Caco-2 (cell line): ENCODE data around the gene HAUS5. TPM values are rescaled to one million over a fixed set of nuclear protein-coding genes. Genes with fewer than 3 reads are reported as not detected.

Source experiments
- BruUV-seq: library from RNA; stranded (reverse); fragments of 400-500 nt; replicated peaks from 2 replicates; lab custom pipeline; 2021; lab: Mats Ljungman, UMichigan
- CTCF ChIA-PET: fragments of 300-600 bp; sonication (Branson Sonifier 250); formaldehyde crosslinking; loops from one replicate; lab custom pipeline; 2022; ENCODE audit warnings: antibody characterized with exemption; lab: Charles Lee
- POLR2A ChIA-PET: fragments of 300-600 bp; sonication (Branson Sonifier 250); formaldehyde crosslinking; loops from one replicate; lab custom pipeline; 2022; ENCODE audit warnings: antibody characterized with exemption; lab: Charles Lee
- DNase-seq, 2 experiments: peaks; one replicate each; pipeline versions ENCODE4 v3.0.0 to v3.0.0-alpha.2; 2020 to 2022
- H3K27me3 ChIP-seq: replicated peaks from 2 replicates; pipeline ENCODE4 v1.6.0; 2011; ENCODE audit warnings: low read length; ENCODE audit not compliant: control insufficient read depth, insufficient read depth
- H3K36me3 ChIP-seq: 2 replicates; pipeline ENCODE4 v1.5.1; 2011; ENCODE audit warnings: low read length; ENCODE audit not compliant: control insufficient read depth, insufficient read depth
- H3K4me1 ChIP-seq: fragments of 250-450 bp; sonication (Bioruptor Pico); 2 replicates; pipeline ENCODE4 v1.5.1; 2020; ENCODE audit warnings: mild to moderate bottlenecking
- H3K4me3 ChIP-seq: 2 replicates; pipeline ENCODE4 v1.5.1; 2011; ENCODE audit warnings: low read depth, mild to moderate bottlenecking, control low read depth, low read length
- H3K9me3 ChIP-seq: fragments of 250-450 bp; sonication (Bioruptor Pico); 2 replicates; pipeline ENCODE4 v1.5.1; 2020; ENCODE audit warnings: mild to moderate bottlenecking, moderate library complexity
- H3K27ac Mint-ChIP-seq: one replicate; pipeline ENCODE4 v1.8.0; 2022; ENCODE audit warnings: mixed read lengths; ENCODE audit not compliant: unreplicated experiment
- H3K27me3 Mint-ChIP-seq: one replicate; pipeline ENCODE4 v1.8.0; 2022; ENCODE audit warnings: mixed read lengths; ENCODE audit not compliant: insufficient read depth, unreplicated experiment
- H3K36me3 Mint-ChIP-seq: one replicate; pipeline ENCODE4 v1.8.0; 2022; ENCODE audit warnings: mild to moderate bottlenecking, mixed read lengths; ENCODE audit not compliant: insufficient read depth, unreplicated experiment
- H3K4me1 Mint-ChIP-seq: one replicate; pipeline ENCODE4 v1.8.0; 2022; ENCODE audit warnings: low read depth, mixed read lengths; ENCODE audit not compliant: unreplicated experiment
- H3K4me3 Mint-ChIP-seq: one replicate; pipeline ENCODE4 v1.8.0; 2022; ENCODE audit warnings: mild to moderate bottlenecking, moderate library complexity, mixed read lengths; ENCODE audit not compliant: unreplicated experiment
- H3K9me3 Mint-ChIP-seq: one replicate; pipeline ENCODE4 v1.8.0; 2022; ENCODE audit warnings: mixed read lengths; ENCODE audit not compliant: unreplicated experiment
- intact Hi-C: fragments of 100-400 bp; cut with micrococcal nuclease; formaldehyde crosslinking; loops from one replicate; pipeline ENCODE4 v1.10.0; 2022; ENCODE audit not compliant: unreplicated experiment
- total RNA-seq: library from RNA; stranded (reverse); gene quantifications from 2 replicates; pipeline ENCODE4 v1.2.3, GENCODE V29; 2022
- TF ChIP-seq, protein P1 (sequence below), 2 experiments: fragments of 200-600 bp in 1 of 2; IDR thresholded peaks; 1 replicate in 1 of 2; 2 replicates in 1 of 2; pipeline versions ENCODE4 v1.5.1 to v1.8.0; 2011 to 2022; ENCODE audit warnings: antibody characterized with exemption in 1 of 2, control low read depth in 1 of 2, inconsistent platforms in 1 of 2, low read depth in 1 of 2, low read length in 1 of 2, mild to moderate bottlenecking in 1 of 2, moderate library complexity in 1 of 2; ENCODE audit not compliant: insufficient read depth in 1 of 2, severe bottlenecking in 1 of 2, unreplicated experiment in 1 of 2

The HAUS5 gene
- total RNA-seq, 1 experiment from 2014 or later: 27.9 TPM

DNA sequence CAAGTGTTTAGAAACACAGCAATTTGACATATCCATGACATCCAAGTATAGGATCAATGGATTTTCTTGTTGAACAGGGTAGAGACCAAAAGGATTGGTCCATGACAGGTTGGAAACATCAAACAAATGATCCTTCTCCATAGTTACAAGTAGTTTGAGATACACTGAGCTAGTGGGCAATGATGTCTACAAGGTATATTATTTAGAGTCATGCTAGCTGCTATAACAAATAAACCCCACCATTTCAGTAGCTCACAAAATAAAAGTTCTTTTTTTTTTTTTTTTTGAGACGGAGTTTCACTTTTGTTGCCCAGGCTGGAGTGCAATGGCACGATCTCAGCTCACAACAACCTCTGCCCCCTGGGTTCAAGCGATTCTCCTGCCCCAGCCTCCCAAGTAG is 4.9 kb upstream of the HAUS5 start:
- no peak overlapping the region for H3K4me3 ChIP-seq
- intact Hi-C loops: no loop called here
- Mint-ChIP-seq H3K4me3 (no peak overlapping the region), H3K27me3 (no peaks in the 10 kb centered on the region), H3K9me3 (peaks cover 29% of the 10 kb centered on the region), H3K36me3 (peaks cover 7% of the 10 kb centered on the region), H3K27ac (no peak overlapping the region), H3K4me1 (peaks cover 13% of the 10 kb centered on the region)
- no peaks in the 10 kb centered on the region for H3K36me3 ChIP-seq
- ChIA-PET POLR2A (no interaction called here), CTCF (interaction anchor here (0.6 kb wide), 1 partner anchor 80 kb away, joined by 3 read pairs; no protein-coding TSS in a partner anchor)
- peaks cover 21% of the 10 kb centered on the region for H3K9me3 ChIP-seq
- TF ChIP-seq, protein P1, sequence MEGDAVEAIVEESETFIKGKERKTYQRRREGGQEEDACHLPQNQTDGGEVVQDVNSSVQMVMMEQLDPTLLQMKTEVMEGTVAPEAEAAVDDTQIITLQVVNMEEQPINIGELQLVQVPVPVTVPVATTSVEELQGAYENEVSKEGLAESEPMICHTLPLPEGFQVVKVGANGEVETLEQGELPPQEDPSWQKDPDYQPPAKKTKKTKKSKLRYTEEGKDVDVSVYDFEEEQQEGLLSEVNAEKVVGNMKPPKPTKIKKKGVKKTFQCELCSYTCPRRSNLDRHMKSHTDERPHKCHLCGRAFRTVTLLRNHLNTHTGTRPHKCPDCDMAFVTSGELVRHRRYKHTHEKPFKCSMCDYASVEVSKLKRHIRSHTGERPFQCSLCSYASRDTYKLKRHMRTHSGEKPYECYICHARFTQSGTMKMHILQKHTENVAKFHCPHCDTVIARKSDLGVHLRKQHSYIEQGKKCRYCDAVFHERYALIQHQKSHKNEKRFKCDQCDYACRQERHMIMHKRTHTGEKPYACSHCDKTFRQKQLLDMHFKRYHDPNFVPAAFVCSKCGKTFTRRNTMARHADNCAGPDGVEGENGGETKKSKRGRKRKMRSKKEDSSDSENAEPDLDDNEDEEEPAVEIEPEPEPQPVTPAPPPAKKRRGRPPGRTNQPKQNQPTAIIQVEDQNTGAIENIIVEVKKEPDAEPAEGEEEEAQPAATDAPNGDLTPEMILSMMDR (IDR thresholded peaks at IDR 0.05; ENCODE audit: insufficient read depth in 1 of 2, low read depth in 1 of 2, low read length in 1 of 2, severe bottlenecking in 1 of 2, unreplicated experiment in 1 of 2): no peak
- no peak for DNase-seq
- 0 out of 2 replicates have a peak, but pooled peaks cover 4% of the 10 kb centered on the region for H3K4me1 ChIP-seq
- no peaks in the 10 kb centered on the region for H3K27me3 ChIP-seq
- BruUV-seq: no TSS peak

DNA sequence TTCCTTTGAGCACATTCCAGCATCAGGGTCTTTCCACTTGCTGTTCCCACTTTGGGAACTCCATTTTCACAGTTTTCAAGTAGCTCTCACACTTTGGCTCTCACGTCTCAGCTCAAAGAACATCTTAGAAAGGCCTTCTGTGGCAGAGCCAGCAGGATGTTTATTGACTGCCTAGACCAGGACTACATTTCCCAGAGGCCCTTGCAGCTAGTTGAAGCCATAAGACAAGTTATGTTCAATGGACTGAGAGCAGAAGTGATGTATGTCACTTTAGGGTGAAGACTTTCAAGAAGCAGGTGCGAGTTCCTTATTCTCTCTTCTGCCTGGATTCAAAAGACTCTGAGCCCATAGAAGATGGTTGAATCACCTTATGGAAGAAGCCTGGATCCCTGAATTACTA is 4.3 kb upstream of the HAUS5 start:
- TF ChIP-seq, protein P1 (IDR thresholded peaks at IDR 0.05; ENCODE audit: insufficient read depth in 1 of 2, low read depth in 1 of 2, low read length in 1 of 2, severe bottlenecking in 1 of 2, unreplicated experiment in 1 of 2): no peak
- H3K27me3 ChIP-seq: no peaks in the 10 kb centered on the region
- intact Hi-C loops: no loop called here
- 0 out of 2 replicates have a peak, but pooled peaks cover 4% of the 10 kb centered on the region for H3K4me1 ChIP-seq
- H3K27me3 Mint-ChIP-seq: no peaks in the 10 kb centered on the region
- H3K4me3 Mint-ChIP-seq: no peak overlapping the region
- peaks cover 13% of the 10 kb centered on the region for H3K36me3 Mint-ChIP-seq
- ChIA-PET CTCF (no interaction called here), POLR2A (no interaction called here)
- no peak for DNase-seq
- no TSS peak for BruUV-seq
- peaks cover 15% of the 10 kb centered on the region for H3K4me1 Mint-ChIP-seq
- H3K9me3 Mint-ChIP-seq: peaks cover 23% of the 10 kb centered on the region
- H3K4me3 ChIP-seq: no peak overlapping the region
- no peak overlapping the region for H3K27ac Mint-ChIP-seq
- no peaks in the 10 kb centered on the region for H3K36me3 ChIP-seq
- H3K9me3 ChIP-seq: peaks cover 21% of the 10 kb centered on the region

DNA sequence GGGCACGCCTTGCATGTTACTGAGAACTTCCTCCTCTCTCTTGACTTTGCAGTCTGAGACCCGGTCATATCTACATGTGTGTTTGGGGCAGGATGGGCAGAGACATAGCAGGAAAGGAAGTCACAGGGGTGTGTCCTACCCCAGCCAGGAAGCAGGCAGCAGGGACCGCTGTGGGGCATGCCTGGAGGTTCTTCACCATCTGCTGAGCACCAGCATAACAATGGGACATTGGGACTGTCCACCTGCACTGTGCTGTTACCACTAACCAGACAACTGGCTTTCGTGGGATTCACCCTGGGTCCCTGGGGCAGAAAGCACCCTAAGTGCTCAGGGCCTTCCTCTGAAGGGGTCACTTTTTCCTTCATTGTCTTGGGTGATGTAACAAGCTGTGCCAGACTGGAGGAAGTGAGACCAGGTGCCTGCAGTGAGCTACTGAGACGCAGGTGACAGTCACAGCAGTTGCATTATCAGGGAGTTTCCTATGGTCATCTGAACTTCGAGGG is 2.6 kb upstream of the HAUS5 start:
- Mint-ChIP-seq H3K27me3 (no peaks in the 10 kb centered on the region), H3K9me3 (peaks cover 15% of the 10 kb centered on the region), H3K4me1 (peaks cover 10% of the 10 kb centered on the region), H3K27ac (no peak overlapping the region), H3K4me3 (no peak overlapping the region), H3K36me3 (peaks cover 15% of the 10 kb centered on the region)
- Histone ChIP-seq H3K4me1 (0 out of 2 replicates have a peak, but pooled peaks cover 4% of the 10 kb centered on the region), H3K36me3 (no peaks in the 10 kb centered on the region), H3K9me3 (peaks cover 21% of the 10 kb centered on the region), H3K4me3 (no peak overlapping the region), H3K27me3 (no peaks in the 10 kb centered on the region)
- BruUV-seq: no TSS peak
- POLR2A ChIA-PET: no interaction called here
- no peak for DNase-seq
- TF ChIP-seq, protein P1 (IDR thresholded peaks at IDR 0.05; ENCODE audit: insufficient read depth in 1 of 2, low read depth in 1 of 2, low read length in 1 of 2, severe bottlenecking in 1 of 2, unreplicated experiment in 1 of 2): no peak
- CTCF ChIA-PET: no interaction called here
- intact Hi-C loops: no loop called here
